Measurements from ENCODE around the gene GPC1.

Gene GPC1

DNA sequence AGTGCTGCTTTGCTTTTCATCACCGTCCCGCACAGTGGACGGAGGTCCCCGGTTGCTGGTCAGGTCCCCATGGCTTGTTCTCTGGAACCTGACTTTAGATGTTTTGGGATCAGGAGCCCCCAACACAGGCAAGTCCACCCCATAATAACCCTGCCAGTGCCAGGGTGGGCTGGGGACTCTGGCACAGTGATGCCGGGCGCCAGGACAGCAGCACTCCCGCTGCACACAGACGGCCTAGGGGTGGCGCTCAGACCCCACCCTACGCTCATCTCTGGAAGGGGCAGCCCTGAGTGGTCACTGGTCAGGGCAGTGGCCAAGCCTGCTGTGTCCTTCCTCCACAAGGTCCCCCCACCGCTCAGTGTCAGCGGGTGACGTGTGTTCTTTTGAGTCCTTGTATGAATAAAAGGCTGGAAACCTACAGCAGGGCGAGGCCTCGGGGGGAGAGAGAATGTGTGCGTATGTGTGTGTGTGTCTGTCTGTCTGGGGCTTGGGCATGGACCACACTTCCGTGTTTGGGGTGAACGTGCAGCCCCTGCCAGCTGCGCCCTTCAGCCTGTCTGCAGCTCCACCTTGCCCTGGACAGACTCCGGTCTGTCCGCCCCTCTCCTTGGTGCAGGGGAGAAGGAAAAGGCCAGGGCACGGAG lies 32.3 kb downstream of the GPC1 start:
- peak; percentile 5; the same call in 2 of the 3 replicates for ATAC-seq
- TF ChIP-seq ZNF8 (CRISPR knock-in tag; IDR thresholded peaks at IDR 0.05), result no peak
- no peak for TF ChIP-seq GLIS3 (CRISPR knock-in tag; IDR thresholded peaks at IDR 0.05)
- TF ChIP-seq ESRRG (CRISPR knock-in tag; IDR thresholded peaks at IDR 0.05), result no peak
- TF ChIP-seq ARNTL (CRISPR knock-in tag; IDR thresholded peaks at IDR 0.05; ENCODE audit: borderline replicate concordance, low read depth), result no peak
- no peak for TF ChIP-seq ZNF70 (CRISPR knock-in tag; IDR thresholded peaks at IDR 0.05)
- TF ChIP-seq, protein P1, sequence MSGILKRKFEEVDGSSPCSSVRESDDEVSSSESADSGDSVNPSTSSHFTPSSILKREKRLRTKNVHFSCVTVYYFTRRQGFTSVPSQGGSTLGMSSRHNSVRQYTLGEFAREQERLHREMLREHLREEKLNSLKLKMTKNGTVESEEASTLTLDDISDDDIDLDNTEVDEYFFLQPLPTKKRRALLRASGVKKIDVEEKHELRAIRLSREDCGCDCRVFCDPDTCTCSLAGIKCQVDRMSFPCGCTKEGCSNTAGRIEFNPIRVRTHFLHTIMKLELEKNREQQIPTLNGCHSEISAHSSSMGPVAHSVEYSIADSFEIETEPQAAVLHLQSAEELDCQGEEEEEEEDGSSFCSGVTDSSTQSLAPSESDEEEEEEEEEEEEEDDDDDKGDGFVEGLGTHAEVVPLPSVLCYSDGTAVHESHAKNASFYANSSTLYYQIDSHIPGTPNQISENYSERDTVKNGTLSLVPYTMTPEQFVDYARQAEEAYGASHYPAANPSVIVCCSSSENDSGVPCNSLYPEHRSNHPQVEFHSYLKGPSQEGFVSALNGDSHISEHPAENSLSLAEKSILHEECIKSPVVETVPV (CRISPR knock-in tag; IDR thresholded peaks at IDR 0.05), result no peak
- no peak for TF ChIP-seq TCF4 (CRISPR knock-in tag; IDR thresholded peaks at IDR 0.05; ENCODE audit: borderline replicate concordance)
- no peak for TF ChIP-seq ZFP3 (CRISPR knock-in tag; IDR thresholded peaks at IDR 0.05)
- TF ChIP-seq, protein P2, sequence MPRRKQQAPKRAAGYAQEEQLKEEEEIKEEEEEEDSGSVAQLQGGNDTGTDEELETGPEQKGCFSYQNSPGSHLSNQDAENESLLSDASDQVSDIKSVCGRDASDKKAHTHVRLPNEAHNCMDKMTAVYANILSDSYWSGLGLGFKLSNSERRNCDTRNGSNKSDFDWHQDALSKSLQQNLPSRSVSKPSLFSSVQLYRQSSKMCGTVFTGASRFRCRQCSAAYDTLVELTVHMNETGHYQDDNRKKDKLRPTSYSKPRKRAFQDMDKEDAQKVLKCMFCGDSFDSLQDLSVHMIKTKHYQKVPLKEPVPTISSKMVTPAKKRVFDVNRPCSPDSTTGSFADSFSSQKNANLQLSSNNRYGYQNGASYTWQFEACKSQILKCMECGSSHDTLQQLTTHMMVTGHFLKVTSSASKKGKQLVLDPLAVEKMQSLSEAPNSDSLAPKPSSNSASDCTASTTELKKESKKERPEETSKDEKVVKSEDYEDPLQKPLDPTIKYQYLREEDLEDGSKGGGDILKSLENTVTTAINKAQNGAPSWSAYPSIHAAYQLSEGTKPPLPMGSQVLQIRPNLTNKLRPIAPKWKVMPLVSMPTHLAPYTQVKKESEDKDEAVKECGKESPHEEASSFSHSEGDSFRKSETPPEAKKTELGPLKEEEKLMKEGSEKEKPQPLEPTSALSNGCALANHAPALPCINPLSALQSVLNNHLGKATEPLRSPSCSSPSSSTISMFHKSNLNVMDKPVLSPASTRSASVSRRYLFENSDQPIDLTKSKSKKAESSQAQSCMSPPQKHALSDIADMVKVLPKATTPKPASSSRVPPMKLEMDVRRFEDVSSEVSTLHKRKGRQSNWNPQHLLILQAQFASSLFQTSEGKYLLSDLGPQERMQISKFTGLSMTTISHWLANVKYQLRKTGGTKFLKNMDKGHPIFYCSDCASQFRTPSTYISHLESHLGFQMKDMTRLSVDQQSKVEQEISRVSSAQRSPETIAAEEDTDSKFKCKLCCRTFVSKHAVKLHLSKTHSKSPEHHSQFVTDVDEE (CRISPR knock-in tag; IDR thresholded peaks at IDR 0.05), result no peak
- no peak for TF ChIP-seq RARB (CRISPR knock-in tag; IDR thresholded peaks at IDR 0.05)
- TF ChIP-seq SNAI2 (CRISPR knock-in tag; IDR thresholded peaks at IDR 0.05), result no peak
- TF ChIP-seq, protein P3, sequence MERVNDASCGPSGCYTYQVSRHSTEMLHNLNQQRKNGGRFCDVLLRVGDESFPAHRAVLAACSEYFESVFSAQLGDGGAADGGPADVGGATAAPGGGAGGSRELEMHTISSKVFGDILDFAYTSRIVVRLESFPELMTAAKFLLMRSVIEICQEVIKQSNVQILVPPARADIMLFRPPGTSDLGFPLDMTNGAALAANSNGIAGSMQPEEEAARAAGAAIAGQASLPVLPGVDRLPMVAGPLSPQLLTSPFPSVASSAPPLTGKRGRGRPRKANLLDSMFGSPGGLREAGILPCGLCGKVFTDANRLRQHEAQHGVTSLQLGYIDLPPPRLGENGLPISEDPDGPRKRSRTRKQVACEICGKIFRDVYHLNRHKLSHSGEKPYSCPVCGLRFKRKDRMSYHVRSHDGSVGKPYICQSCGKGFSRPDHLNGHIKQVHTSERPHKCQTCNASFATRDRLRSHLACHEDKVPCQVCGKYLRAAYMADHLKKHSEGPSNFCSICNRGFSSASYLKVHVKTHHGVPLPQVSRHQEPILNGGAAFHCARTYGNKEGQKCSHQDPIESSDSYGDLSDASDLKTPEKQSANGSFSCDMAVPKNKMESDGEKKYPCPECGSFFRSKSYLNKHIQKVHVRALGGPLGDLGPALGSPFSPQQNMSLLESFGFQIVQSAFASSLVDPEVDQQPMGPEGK (CRISPR knock-in tag; IDR thresholded peaks at IDR 0.05; ENCODE audit: borderline replicate concordance), result no peak
- no peak for TF ChIP-seq ISL1 (CRISPR knock-in tag; IDR thresholded peaks at IDR 0.05)

DNA sequence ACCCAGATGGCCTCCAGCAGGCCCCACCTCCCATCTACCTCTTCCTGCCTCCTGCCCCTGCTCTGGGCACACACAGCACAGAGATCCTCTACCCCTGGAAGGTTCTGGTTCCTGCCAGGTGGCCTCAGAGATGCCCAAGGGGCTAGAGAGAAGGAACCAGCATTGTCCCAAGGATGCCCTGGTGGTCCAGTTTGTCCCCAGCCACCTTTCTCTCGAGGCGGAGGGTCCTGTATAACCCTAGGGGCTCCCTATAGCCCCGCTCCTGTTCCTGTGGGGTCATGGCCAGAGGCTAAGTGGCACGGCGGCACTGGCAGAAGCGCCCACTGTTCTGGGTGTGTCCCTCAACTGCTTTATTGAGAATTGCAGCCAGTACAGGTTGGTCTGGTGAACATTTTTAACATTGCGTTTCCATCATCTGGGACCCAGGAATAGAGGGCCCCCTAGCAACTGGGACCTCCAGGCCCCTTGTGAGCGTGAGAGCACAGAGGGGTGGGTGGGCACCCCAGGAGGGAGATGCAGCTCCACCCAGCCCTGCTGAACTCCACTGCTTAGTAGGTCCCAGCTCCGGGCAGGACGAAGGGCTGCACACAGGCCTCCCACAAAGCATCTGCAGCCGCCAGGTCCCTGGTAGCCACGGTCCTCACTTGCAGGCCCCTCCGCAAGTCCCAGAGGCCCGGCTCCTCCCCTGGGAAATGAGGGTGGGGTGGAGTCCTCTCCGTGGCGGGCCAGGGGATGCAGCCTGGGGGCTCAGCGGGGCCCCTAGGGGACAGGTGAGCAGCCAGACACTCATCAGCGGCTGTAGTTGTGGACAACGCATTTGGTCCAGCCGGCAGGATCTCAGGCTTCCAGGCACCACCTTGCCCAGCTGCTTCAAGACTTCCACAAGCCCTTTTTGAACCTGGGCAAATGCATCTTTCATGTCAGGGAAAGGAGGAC lies 33.1 kb downstream of the GPC1 start:
- TF ChIP-seq, protein P3 (CRISPR knock-in tag; IDR thresholded peaks at IDR 0.05; ENCODE audit: borderline replicate concordance), result no peak
- no peak for TF ChIP-seq OSR1 (CRISPR knock-in tag; IDR thresholded peaks at IDR 0.05)
- TF ChIP-seq ARNTL (CRISPR knock-in tag; IDR thresholded peaks at IDR 0.05; ENCODE audit: borderline replicate concordance, low read depth), result no peak
- TF ChIP-seq ZNF70 (CRISPR knock-in tag; IDR thresholded peaks at IDR 0.05), result no peak
- TF ChIP-seq CSDC2 (CRISPR knock-in tag; IDR thresholded peaks at IDR 0.05), result no peak
- TF ChIP-seq ESRRG (CRISPR knock-in tag; IDR thresholded peaks at IDR 0.05), result no peak
- TF ChIP-seq, protein P2 (CRISPR knock-in tag; IDR thresholded peaks at IDR 0.05), result no peak
- TF ChIP-seq, protein P1 (CRISPR knock-in tag; IDR thresholded peaks at IDR 0.05), result no peak
- no peak for TF ChIP-seq ZC3H10 (CRISPR knock-in tag; IDR thresholded peaks at IDR 0.05)
- no peak for TF ChIP-seq ZFP30 (CRISPR knock-in tag; IDR thresholded peaks at IDR 0.05)
- TF ChIP-seq ZNF8 (CRISPR knock-in tag; IDR thresholded peaks at IDR 0.05), result no peak
- no peak for TF ChIP-seq ZNF565 (CRISPR knock-in tag; conservative IDR thresholded peaks at IDR 0.05; ENCODE audit: low read depth)
- TF ChIP-seq RARB (CRISPR knock-in tag; IDR thresholded peaks at IDR 0.05), result no peak
- TF ChIP-seq SNAI2 (CRISPR knock-in tag; IDR thresholded peaks at IDR 0.05), result no peak
- peak; percentile 1; the same call in 2 of the 3 replicates for ATAC-seq
